GM18861 (cell line): ENCODE results near the gene KLHDC8A.
"Not testable (repeated sequence)": the region's sequence is repeated elsewhere in the genome, so short reads cannot be mapped to it uniquely, and the experiment has no call there.

Experiments used
- ATAC-seq: cut with Tn5 transposase; IDR thresholded peaks from one replicate; pipeline ENCODE4 v1.9.1; 2021; ENCODE audit not compliant: unreplicated experiment

Gene KLHDC8A

GRCh38 chr1:205371871-205372660 lies 15.3 kb upstream of the KLHDC8A start:
- no peak for ATAC-seq

DNA sequence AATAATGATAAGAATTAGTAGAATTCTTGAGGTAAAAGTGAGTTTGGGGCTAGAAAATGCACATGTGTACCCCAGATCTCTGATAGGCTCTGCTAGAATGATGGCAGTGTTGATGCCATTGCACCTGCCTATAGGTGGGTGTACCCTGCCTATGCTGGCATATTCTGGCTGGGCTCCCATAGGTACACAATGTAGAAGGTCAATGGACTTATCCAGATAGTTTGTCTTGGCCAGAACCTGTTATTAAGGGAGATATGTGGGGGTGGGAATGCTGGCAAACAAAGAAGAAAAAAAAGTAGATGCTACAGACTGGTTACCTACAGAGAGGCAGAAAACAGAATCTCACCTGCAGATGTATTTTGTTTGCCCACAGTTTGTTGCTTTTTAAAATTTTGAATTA lies 14.1 kb upstream of the KLHDC8A start:
- ATAC-seq, result no peak

DNA sequence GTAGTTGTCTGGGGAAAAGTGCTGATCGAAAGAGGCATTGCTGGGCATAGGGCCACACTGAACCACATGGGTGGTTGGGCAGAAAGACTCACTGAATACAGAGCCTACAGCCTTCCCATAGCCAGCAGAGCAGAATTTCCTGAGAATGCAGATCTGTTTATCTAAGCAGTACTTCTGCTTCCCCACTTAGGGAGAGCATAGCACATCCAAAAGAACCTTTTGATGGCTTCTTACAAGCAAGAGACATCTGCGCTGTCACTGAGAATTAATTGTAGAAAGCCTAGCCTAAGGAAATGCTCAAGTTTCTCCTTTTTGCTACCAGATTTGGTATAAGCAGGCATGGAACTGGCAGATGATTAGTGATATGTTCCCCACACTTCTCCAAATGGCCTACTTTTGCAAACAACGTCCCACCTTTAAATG lies 13.0 kb upstream of the KLHDC8A start:
- no peak for ATAC-seq

GRCh38 chr1:205368478-205368877 lies 11.8 kb upstream of the KLHDC8A start:
- ATAC-seq, result no peak

DNA sequence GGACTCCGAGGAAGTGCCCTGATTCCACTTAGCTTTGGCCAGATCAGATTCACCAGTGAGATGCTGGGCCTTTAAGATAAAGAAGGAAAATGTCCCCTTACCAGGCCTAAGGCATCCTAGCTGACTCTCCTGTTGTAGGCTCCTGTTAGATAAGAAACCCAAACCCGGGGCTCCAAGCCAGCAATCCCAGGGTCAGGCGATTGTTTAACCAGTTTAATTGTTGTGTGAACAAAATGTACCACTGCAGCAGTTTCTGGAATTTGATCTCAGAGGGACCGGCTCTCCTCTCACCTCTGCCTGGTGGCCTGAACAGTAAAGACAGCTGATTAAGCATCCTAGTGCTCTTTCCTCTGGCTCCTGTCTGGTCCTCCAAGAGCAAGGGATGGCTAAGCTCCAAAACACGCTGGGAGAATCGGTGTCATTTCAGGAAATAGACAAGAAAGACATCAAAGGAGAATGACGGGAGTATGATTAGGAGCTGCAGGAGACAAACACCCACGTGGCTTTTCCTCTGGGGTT lies 9.3 kb upstream of the KLHDC8A start:
- no peak for ATAC-seq

GRCh38 chr1:205365086-205365485 lies 8.4 kb upstream of the KLHDC8A start:
- ATAC-seq, result not testable (repeated sequence)

DNA sequence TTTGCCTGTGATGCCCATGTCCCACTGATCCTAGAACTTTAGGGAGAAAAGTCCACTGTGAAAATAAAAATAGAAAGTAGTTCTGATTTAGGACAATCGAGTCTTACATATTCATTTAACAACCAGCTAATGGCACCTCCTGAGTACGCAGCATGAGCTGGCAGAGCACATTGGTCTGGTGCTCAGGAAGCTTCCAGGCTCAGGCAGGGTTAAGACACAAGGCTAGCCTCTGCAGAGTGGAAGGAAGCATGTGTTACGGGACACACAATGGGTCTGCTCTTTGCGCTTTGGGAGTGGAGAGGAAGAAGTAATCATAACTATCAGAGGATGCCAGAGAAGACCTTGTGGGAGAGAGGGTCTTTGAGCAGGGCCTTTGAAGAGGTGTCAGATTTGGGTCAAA lies 4.2 kb upstream of the KLHDC8A start:
- ATAC-seq, result no peak

DNA sequence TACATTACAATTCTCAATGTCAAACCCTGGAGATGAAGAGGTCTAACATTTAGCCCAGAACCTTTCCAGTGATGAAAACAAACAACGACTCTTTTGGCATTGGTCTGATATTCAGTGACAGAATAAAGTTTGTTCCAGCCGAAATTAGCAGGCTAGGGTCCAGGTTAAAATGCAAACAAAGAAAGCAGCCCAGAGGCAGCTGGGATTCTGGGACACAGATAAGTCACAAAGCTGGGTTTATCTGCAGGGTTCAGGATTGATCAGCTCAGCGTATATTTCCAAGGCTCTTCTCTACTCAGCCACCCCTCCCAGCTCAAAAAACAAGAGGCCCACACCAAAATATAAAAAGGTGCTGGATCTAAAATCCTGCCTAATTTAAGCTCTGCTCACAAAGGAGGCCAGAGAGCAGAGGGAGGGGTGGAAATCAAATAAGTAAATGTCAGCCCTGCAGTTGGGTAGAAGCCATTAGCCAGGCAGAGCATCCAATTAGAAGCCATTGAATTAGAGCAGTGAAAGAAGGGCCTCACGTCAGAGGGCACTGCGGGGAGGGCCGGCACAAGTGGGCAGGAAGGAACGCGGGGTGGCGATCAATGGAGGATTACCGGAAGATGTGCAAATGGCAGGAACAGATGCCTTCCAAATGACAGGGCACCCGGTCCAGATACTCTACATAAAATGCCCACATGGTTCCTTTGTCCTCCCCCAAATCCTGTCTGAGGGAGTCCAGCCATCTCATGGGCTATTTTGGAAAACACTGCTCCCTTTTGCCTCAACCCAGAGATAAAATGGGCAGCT lies 3.2 kb upstream of the KLHDC8A start:
- ATAC-seq, result no peak

DNA sequence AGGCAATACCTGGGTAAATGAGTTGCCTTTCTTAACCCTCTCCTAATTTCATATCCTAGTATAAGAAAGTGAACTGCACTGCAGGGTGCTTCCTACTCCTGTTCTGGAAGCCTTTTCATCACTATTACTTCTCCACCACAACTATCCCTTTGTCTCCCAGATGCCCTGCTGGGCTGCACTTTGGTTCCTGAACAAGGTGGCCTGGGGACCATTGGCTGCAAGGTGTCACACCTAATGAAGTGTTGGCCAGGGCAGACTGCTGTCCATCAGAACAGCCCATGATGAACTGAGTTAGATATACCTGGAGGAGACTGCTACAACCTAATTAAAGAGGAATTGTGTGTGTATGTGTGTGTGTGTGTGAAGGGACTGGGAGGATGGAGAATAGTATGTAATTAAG lies 1.9 kb upstream of the KLHDC8A start:
- no peak for ATAC-seq

GRCh38 chr1:205357567-205357966 lies 845 bp upstream of the KLHDC8A start:
- ATAC-seq, result no peak

DNA sequence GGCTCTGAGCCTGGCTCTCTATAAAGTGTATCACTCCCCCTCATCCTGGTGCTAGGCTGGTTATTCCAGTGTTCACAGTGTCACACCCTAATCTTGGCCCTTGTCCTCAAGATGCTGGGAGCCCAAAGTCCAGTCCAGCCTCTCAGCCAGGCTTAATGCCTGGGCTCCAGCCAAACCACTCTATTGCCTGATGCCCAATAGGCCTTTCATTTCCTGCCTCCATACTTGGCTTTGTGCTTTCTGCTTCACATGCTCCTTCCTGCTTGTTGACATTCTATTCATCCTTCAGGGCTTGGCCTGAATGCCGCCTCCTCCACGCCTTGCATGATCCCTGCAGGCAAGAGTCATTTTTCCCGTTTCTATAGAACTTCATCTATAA lies 1.7 kb downstream of the KLHDC8A start:
- ATAC-seq, result no peak

- no peak for ATAC-seq
Observed at GRCh38 chr1:205354259-205355074, 2.3 kb downstream of the KLHDC8A start.

DNA sequence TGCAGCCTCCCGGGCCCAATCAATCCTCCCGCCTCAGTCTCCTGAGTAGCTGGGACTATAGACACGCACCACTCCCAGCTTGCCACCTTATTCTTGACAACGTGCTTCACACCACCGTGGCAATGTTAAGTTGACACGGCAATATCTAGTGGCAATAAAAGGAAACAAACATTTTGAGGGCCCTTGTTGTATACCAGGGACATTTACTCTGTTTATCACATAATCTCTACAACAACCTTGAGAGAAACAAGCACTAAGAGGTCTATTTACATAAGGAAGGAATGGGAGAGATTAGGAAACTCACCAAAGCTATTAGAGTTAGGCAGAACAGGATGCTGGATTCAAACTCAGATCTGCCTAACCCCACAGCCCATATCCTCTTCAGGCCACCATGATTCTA lies 3.1 kb downstream of the KLHDC8A start:
- no peak for ATAC-seq

- ATAC-seq, result no peak
Observed at GRCh38 chr1:205353191-205353590, 3.5 kb downstream of the KLHDC8A start.

DNA sequence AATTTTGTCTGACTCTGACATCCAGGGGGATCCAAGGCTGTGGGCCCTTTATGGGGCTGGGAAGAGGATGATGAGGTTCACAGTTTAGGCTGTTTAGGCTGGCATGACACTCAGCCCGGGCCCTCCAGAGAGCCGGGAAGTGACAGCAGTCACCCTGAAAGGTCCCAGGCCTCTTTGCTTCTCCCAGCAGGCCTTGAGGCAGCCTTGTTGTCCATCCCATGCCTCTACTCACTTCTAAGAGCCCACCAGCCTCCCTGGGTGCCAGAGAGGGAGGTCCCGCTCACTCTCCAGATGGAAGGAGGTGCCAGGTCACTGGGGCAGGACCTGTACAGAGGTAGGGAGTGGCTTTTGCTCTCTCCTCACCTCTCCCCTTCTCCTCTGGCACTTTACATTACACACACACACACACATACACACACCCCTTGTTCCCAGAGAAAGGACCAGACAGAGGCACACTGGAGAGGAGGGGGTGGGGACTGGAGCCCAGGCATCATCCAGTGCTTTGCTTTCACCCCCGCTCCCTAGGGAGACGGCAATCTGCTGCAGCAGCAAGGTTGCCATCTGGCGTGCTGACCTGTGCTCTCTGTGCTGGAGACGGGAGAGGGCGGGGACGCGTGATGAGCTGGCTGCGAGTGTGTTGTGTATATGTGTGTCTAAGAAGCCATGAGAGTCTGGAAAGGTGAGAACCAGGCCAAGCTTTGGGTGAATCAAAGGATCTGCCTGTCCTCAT lies 4.6 kb downstream of the KLHDC8A start:
- no peak for ATAC-seq

DNA sequence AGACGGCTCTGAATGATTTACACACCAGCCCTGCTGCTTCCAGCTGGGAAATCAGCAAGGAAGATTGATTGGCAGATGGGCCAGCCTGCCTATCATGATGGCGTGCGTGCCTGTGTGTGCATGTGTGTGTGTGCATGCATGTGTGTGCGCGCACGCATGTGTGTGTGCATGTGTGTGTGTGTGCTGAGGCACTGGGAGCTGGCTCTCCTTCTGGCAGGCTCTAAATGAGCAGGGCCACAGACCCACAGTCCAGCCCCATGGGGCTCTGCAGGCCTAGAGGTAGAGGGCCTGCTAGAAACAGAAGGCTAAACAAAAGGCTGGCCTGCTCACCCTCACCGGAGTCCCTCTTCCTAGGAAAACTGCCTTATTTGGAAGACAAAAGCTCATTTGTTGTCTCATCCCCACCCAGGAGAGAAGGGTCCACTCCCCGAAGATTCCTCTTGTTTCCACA lies 6.0 kb downstream of the KLHDC8A start:
- no peak for ATAC-seq

- ATAC-seq, result no peak
Observed at GRCh38 chr1:205350124-205350523, 6.6 kb downstream of the KLHDC8A start.

DNA sequence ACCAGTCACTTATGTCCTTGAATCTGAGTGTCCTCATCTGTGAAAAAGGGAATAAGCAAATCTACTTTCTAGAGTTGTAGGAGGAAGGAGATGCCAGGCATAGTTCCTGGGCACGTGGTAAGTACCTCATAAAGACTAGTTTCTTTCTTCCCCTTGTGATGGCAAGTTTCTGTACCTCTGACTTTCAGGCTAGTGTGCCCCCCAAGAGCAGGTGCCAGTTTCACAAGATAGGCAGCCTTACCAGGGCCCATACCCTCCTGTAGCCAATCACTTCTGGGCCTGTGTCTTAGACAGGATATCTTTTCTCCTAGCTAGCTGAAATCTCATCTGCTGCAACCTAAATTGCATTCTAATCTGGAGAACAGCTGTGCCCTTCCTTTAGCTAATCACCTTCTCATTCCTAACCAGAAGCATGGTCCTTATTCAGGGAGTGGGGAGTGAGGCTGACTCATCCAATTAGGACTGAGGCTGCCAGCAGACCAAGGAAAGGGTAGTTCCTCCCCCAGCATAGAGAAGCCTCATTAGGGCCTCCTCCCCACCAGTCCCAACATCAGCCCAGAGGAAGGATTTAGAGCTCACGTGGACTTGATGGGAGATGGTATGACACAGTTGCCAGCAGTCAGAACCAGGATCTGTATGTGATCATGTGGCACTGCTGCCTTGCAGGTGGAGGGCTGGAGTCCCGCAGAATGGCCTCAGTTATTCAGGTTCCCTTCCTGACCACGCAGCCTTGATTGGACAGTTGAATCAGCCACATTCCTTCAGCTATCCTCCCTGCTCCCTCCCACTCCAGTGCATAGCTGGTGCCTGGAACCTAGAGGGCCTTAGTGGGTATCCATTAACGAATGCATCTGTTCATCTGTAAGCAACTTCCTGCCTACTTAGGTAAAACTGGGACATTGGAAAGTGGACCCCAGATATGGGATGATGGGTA lies 7.9 kb downstream of the KLHDC8A start:
- ATAC-seq, result no peak

DNA sequence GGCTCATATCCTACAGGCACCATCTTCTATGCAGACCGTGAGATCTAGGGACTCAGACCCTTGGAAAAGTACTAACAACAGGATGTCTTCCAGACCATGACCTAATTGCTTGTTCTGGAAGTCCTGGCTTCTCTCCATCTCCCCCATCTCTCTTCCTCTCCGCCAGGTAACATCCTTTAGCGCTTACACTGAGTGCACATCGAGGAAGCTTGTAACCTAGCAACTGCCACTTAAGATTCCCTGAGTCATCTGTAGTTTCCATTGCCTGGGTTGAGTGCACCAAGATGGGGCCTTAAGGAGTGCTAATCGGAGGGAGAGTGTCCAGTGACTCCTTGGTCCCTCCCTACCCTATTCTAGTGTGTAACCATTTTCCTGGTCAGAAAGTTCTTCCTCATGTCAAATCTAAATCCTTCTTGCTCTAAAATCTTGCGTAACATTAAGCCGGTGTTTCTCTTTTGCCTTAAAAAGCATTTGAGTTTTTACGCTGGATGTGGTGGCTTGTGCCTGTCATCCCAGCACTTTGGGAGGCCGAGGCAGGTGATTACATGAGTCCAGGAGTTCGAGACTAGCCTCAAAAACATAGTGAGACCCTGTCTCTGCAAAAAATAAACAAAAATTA lies 9.7 kb downstream of the KLHDC8A start:
- no peak for ATAC-seq
